ENCODE measurements around the gene IDH2.

IDH2 gene

GRCh38 chr15:90097475-90097874, 4.8 kb downstream of the IDH2 start:
- peak; percentile 6 for DNase-seq (ENCODE audit: low read depth)
- H3K4me3 ChIP-seq (ENCODE audit: low read depth, low read length) = no peak overlapping the region
- TF ChIP-seq MYC (IDR thresholded peaks at IDR 0.05; ENCODE audit: low read depth, low read length) (no peak), CTCF (IDR thresholded peaks at IDR 0.05; ENCODE audit: low read depth, low read length) (no peak), POLR2A (IDR thresholded peaks at IDR 0.05; ENCODE audit: extremely low read depth, insufficient read length) (no peak)
- TF ChIP-seq, protein P1, sequence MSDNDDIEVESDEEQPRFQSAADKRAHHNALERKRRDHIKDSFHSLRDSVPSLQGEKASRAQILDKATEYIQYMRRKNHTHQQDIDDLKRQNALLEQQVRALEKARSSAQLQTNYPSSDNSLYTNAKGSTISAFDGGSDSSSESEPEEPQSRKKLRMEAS (IDR thresholded peaks at IDR 0.05; ENCODE audit: low read depth, low read length) = no peak

- no peak overlapping the region for H3K4me3 ChIP-seq (ENCODE audit: low read depth, low read length)
- peak; percentile 1 for DNase-seq (ENCODE audit: low read depth)
- TF ChIP-seq CTCF (IDR thresholded peaks at IDR 0.05; ENCODE audit: low read depth, low read length) (no peak), MYC (IDR thresholded peaks at IDR 0.05; ENCODE audit: low read depth, low read length) (no peak), POLR2A (IDR thresholded peaks at IDR 0.05; ENCODE audit: extremely low read depth, insufficient read length) (no peak)
- TF ChIP-seq, protein P1 (IDR thresholded peaks at IDR 0.05; ENCODE audit: low read depth, low read length) = no peak
Measured at GRCh38 chr15:90095521-90095959, 6.7 kb downstream of the IDH2 start.

GRCh38 chr15:90091156-90091931, 10.9 kb downstream of the IDH2 start:
- TF ChIP-seq CTCF (IDR thresholded peaks at IDR 0.05; ENCODE audit: low read depth, low read length) = no peak
- no peak for TF ChIP-seq MYC (IDR thresholded peaks at IDR 0.05; ENCODE audit: low read depth, low read length)
- TF ChIP-seq POLR2A (IDR thresholded peaks at IDR 0.05; ENCODE audit: extremely low read depth, insufficient read length) = no peak
- TF ChIP-seq, protein P1 (IDR thresholded peaks at IDR 0.05; ENCODE audit: low read depth, low read length) = no peak
- H3K4me3 ChIP-seq (ENCODE audit: low read depth, low read length) = no peak overlapping the region
- DNase-seq (ENCODE audit: low read depth) = no peak

- H3K4me3 ChIP-seq (ENCODE audit: low read depth, low read length) = no peak overlapping the region
- no peak for DNase-seq (ENCODE audit: low read depth)
- TF ChIP-seq CTCF (IDR thresholded peaks at IDR 0.05; ENCODE audit: low read depth, low read length) = no peak
- TF ChIP-seq, protein P1 (IDR thresholded peaks at IDR 0.05; ENCODE audit: low read depth, low read length) = no peak
- no peak for TF ChIP-seq POLR2A (IDR thresholded peaks at IDR 0.05; ENCODE audit: extremely low read depth, insufficient read length)
- no peak for TF ChIP-seq MYC (IDR thresholded peaks at IDR 0.05; ENCODE audit: low read depth, low read length)
Measured at GRCh38 chr15:90090226-90090848, 11.9 kb downstream of the IDH2 start.

DNA sequence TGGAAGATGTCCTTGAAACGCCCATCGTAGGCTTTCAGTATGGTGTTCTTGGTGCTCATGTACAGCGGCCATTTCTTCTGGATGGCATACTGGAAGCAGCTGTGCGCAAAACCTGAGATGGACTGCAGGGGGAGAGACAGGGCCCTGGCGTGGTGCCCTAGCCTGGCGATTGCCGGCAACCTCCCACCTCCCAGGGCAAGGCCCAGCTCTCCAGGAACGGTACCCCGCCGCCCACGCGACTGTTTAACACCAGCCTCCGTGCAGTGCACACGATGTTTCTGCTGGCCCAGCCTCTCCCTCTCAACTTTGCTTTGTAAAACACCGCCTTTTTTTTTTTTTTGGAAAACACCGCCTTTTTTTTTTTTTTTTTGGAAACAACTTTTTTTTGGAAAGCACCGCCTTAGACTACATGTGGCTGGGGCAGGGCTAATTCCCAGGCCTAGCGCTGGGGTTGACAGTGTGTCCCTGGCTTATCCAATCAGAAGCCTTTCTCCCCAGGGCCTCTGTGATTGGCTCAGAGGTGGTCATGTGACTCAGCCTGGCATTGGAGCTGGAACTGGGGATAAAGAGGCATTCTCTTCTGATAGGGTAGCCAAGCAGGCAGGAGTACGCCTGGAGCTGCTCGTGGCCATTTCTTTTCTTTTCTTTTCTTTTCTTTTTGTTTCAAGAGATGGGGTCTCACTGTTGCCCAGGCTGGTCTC, 14.7 kb downstream of the IDH2 start:
- peak; percentile 55 for DNase-seq (ENCODE audit: low read depth)
- no peak overlapping the region for H3K4me3 ChIP-seq (ENCODE audit: low read depth, low read length)
- TF ChIP-seq CTCF (IDR thresholded peaks at IDR 0.05; ENCODE audit: low read depth, low read length) = peak; percentile 22
- TF ChIP-seq POLR2A (IDR thresholded peaks at IDR 0.05; ENCODE audit: extremely low read depth, insufficient read length) = no peak

Data from NB4 (cell line).